H9 (cell line): ENCODE results near the gene BNIP5. TPM values are rescaled to one million over a fixed set of nuclear protein-coding genes. Genes with fewer than 3 reads are reported as not detected.

Source experiments
- DNase-seq: peaks from one replicate; pipeline ENCODE4 v3.0.0-alpha.2; 2017
- H2AFZ ChIP-seq: one replicate; pipeline ENCODE4 v1.6.1; 2013; ENCODE audit warnings: mild to moderate bottlenecking, low read length, control low read depth, moderate library complexity
- H2AK5ac ChIP-seq: 2 replicates; pipeline ENCODE4 v1.6.1; 2013; ENCODE audit warnings: low read length, control low read depth, mixed read lengths; ENCODE audit not compliant: insufficient read length
- H2BK120ac ChIP-seq: one replicate; pipeline ENCODE4 v1.6.1; 2013; ENCODE audit warnings: low read depth, mild to moderate bottlenecking, low read length, control low read depth, inconsistent platforms; ENCODE audit not compliant: poor library complexity, severe bottlenecking
- H2BK12ac ChIP-seq: 2 replicates; pipeline ENCODE4 v1.6.1; 2013; ENCODE audit warnings: low read length, control low read depth, mixed read lengths, low read depth; ENCODE audit not compliant: insufficient read length
- H2BK15ac ChIP-seq: 2 replicates; pipeline ENCODE4 v1.6.1; 2013; ENCODE audit warnings: low read depth, low read length, control low read depth
- H2BK20ac ChIP-seq: one replicate; pipeline ENCODE4 v1.6.1; 2013; ENCODE audit warnings: low read depth, mild to moderate bottlenecking, low read length, control low read depth, inconsistent platforms; ENCODE audit not compliant: poor library complexity, severe bottlenecking
- H2BK5ac ChIP-seq: 2 replicates; pipeline ENCODE4 v1.6.1; 2013; ENCODE audit warnings: low read length, control low read depth, mixed read lengths; ENCODE audit not compliant: insufficient read length
- H3K14ac ChIP-seq: 2 replicates; pipeline ENCODE4 v1.6.1; 2013; ENCODE audit warnings: low read length, control low read depth; ENCODE audit not compliant: insufficient read depth
- H3K18ac ChIP-seq: 2 replicates; pipeline ENCODE4 v1.6.1; 2013; ENCODE audit warnings: low read depth, mild to moderate bottlenecking, mixed read lengths, low read length, control low read depth; ENCODE audit not compliant: insufficient read length
- H3K23ac ChIP-seq: 2 replicates; pipeline ENCODE4 v1.6.1; 2013; ENCODE audit warnings: low read length, control low read depth, mixed read lengths, low read depth; ENCODE audit not compliant: insufficient read length
- H3K23me2 ChIP-seq: 2 replicates; pipeline ENCODE4 v1.6.1; 2013; ENCODE audit warnings: low read depth, mild to moderate bottlenecking, mixed read lengths, low read length, control low read depth; ENCODE audit not compliant: insufficient read length, poor library complexity, severe bottlenecking
- H3K27ac ChIP-seq: 2 replicates; pipeline ENCODE4 v1.5.1; 2013; ENCODE audit warnings: low read length, control low read depth, mixed read lengths, low read depth; ENCODE audit not compliant: insufficient read length
- H3K27me3 ChIP-seq: 2 replicates; pipeline ENCODE4 v1.6.1; 2013; ENCODE audit warnings: low read length, control low read depth, inconsistent platforms; ENCODE audit not compliant: insufficient read depth
- H3K4ac ChIP-seq: 2 replicates; pipeline ENCODE4 v1.6.1; 2013; ENCODE audit warnings: low read depth, mild to moderate bottlenecking, control low read depth, inconsistent platforms, low read length, moderate library complexity
- H3K4me1 ChIP-seq: 2 replicates; pipeline ENCODE4 v1.6.1; 2013; ENCODE audit warnings: low read length, control low read depth, inconsistent platforms; ENCODE audit not compliant: insufficient read depth
- H3K4me2 ChIP-seq: 2 replicates; pipeline ENCODE4 v1.6.1; 2013; ENCODE audit warnings: low read length, control low read depth, mixed read lengths; ENCODE audit not compliant: insufficient read length, insufficient read depth
- H3K56ac ChIP-seq: 2 replicates; pipeline ENCODE4 v1.6.1; 2013; ENCODE audit warnings: low read depth, mild to moderate bottlenecking, mixed read lengths, low read length, control low read depth; ENCODE audit not compliant: insufficient read length
- H3K79me1 ChIP-seq: 2 replicates; pipeline ENCODE4 v1.6.1; 2013; ENCODE audit warnings: low read depth, mild to moderate bottlenecking, moderate library complexity, low read length, control low read depth, inconsistent platforms; ENCODE audit not compliant: insufficient read depth, poor library complexity, severe bottlenecking
- H3K79me2 ChIP-seq: 2 replicates; pipeline ENCODE4 v1.6.1; 2013; ENCODE audit warnings: low read length, control low read depth, inconsistent platforms; ENCODE audit not compliant: insufficient read depth
- H3K9ac ChIP-seq: 2 replicates; pipeline ENCODE4 v1.6.1; 2013; ENCODE audit warnings: low read length, control low read depth, mixed read lengths; ENCODE audit not compliant: insufficient read length; ENCODE audit errors: extremely low read depth
- H3K9me3 ChIP-seq: one replicate; pipeline ENCODE4 v1.6.1; 2013; ENCODE audit warnings: low read depth, low read length, inconsistent platforms; ENCODE audit not compliant: control insufficient read depth
- H3T11ph ChIP-seq: one replicate; pipeline ENCODE4 v1.6.1; 2013; ENCODE audit warnings: mild to moderate bottlenecking, low read length, control low read depth, inconsistent platforms
- H4K20me1 ChIP-seq: one replicate; pipeline ENCODE4 v1.6.1; 2013; ENCODE audit not compliant: control insufficient read depth, insufficient read length, insufficient read depth
- H4K5ac ChIP-seq: 2 replicates; pipeline ENCODE4 v1.6.1; 2013; ENCODE audit warnings: low read depth, mild to moderate bottlenecking, mixed read lengths, low read length, control low read depth; ENCODE audit not compliant: insufficient read length
- H4K8ac ChIP-seq: replicated peaks from 2 replicates; pipeline ENCODE4 v1.6.1; 2013; ENCODE audit warnings: low read length, control low read depth, mixed read lengths, low read depth; ENCODE audit not compliant: insufficient read length
- H4K91ac ChIP-seq: 2 replicates; pipeline ENCODE4 v1.6.1; 2013; ENCODE audit warnings: low read depth, mild to moderate bottlenecking, moderate library complexity, mixed read lengths, low read length, control low read depth; ENCODE audit not compliant: insufficient read length
- H3K27ac Mint-ChIP-seq, 3 experiments: 2 replicates in 2 of 3; 3 replicates in 1 of 3; pipeline ENCODE4 v1.8.0; 2020 to 2021; ENCODE audit warnings: mixed read lengths in 3 of 3, mild to moderate bottlenecking in 1 of 3, moderate library complexity in 1 of 3
- H3K27me3 Mint-ChIP-seq: 2 replicates; pipeline ENCODE4 v1.8.0; 2021; ENCODE audit warnings: low read depth, mild to moderate bottlenecking, moderate library complexity, mixed read lengths
- H3K36me3 Mint-ChIP-seq, 3 experiments: 2 replicates in 2 of 3; 3 replicates in 1 of 3; pipeline ENCODE4 v1.8.0; 2020 to 2021; ENCODE audit warnings: low read depth in 3 of 3, mixed read lengths in 3 of 3; ENCODE audit not compliant: insufficient read depth in 1 of 3
- H3K4me1 Mint-ChIP-seq, 2 experiments: 2 replicates each; pipeline ENCODE4 v1.8.0; 2020; ENCODE audit warnings: mixed read lengths in 2 of 2
- H3K4me3 Mint-ChIP-seq, 2 experiments: 2 replicates in 1 of 2; 3 replicates in 1 of 2; pipeline ENCODE4 v1.8.0; 2020 to 2021; ENCODE audit warnings: mild to moderate bottlenecking in 2 of 2, mixed read lengths in 2 of 2, moderate library complexity in 1 of 2
- H3K9me3 Mint-ChIP-seq, 2 experiments: 2 replicates in 1 of 2; 3 replicates in 1 of 2; pipeline ENCODE4 v1.8.0; 2020; ENCODE audit warnings: mild to moderate bottlenecking in 2 of 2, mixed read lengths in 2 of 2, moderate library complexity in 1 of 2
- WGBS: extraction: QIAGEN DNeasy Blood & Tissue Kit; methylation state at CpG from one replicate; pipeline ENCODE4 v1.1.7; 2013; ENCODE audit warnings: missing lambda C conversion rate, low lambda C conversion rate, mixed read lengths; ENCODE audit not compliant: insufficient read length; ENCODE audit errors: extremely low coverage; 5-methylcytosine and 5-hydroxymethylcytosine counted together
- total RNA-seq: library from RNA; stranded (reverse); gene quantifications from 2 replicates; pipeline ENCODE4 v1.2.1, GENCODE V29; 2021
- TF ChIP-seq, protein P1 (sequence below): fragments of 200-600 bp; sonication (generic); conservative IDR thresholded peaks from 3 replicates; pipeline ENCODE4 v1.8.0; 2021; ENCODE audit warnings: antibody characterized with exemption, mild to moderate bottlenecking

The BNIP5 gene
- total RNA-seq, 1 experiment from 2014 or later: not detected

GRCh38 chr6:36376742-36377141, 40.1 kb upstream of the BNIP5 start:
- Histone ChIP-seq H2BK12ac (no peak overlapping the region), H3K18ac (no peak overlapping the region), H3K4me1 (peaks cover 4% of the 10 kb centered on the region; the same call in 1 of the 2 replicates), H2BK120ac (no peak overlapping the region), H2AK5ac (no peak overlapping the region), H3K79me2 (0 out of 2 replicates have a peak, but pooled peaks cover 2% of the 10 kb centered on the region), H2BK15ac (no peak overlapping the region), H2BK20ac (no peak overlapping the region), H3K14ac (no peak overlapping the region; the same call in 1 of the 2 replicates), H3K27me3 (no peaks in the 10 kb centered on the region), H2BK5ac (no peak overlapping the region), H3K23ac (no peak overlapping the region), H3T11ph (no peak overlapping the region), H3K79me1 (no peaks in the 10 kb centered on the region), H4K20me1 (no peaks in the 10 kb centered on the region), H3K9me3 (no peaks in the 10 kb centered on the region), H3K56ac (no peak overlapping the region), H3K23me2 (no peaks in the 10 kb centered on the region), H3K27ac (no peak overlapping the region), H2AFZ (no peak overlapping the region), H3K9ac (no peak overlapping the region), H4K5ac (no peak overlapping the region), H3K4ac (no peak overlapping the region), H4K91ac (no peak overlapping the region), H4K8ac (no peak overlapping the region), H3K4me2 (no peak overlapping the region)
- Mint-ChIP-seq H3K27me3 (peaks cover 8% of the 10 kb centered on the region), H3K36me3 (peaks cover 0 to 7% (median 0%) of the 10 kb centered on the region in 3 experiments; a peak in 2 of 7 replicates), H3K9me3 (peaks cover 0 to 4% of the 10 kb centered on the region in 2 experiments; a peak in 2 of 5 replicates), H3K4me1 (peaks cover 24 to 28% of the 10 kb centered on the region in 2 experiments), H3K4me3 (no peak overlapping the region), H3K27ac (no peak overlapping the region)
- TF ChIP-seq, protein P1, sequence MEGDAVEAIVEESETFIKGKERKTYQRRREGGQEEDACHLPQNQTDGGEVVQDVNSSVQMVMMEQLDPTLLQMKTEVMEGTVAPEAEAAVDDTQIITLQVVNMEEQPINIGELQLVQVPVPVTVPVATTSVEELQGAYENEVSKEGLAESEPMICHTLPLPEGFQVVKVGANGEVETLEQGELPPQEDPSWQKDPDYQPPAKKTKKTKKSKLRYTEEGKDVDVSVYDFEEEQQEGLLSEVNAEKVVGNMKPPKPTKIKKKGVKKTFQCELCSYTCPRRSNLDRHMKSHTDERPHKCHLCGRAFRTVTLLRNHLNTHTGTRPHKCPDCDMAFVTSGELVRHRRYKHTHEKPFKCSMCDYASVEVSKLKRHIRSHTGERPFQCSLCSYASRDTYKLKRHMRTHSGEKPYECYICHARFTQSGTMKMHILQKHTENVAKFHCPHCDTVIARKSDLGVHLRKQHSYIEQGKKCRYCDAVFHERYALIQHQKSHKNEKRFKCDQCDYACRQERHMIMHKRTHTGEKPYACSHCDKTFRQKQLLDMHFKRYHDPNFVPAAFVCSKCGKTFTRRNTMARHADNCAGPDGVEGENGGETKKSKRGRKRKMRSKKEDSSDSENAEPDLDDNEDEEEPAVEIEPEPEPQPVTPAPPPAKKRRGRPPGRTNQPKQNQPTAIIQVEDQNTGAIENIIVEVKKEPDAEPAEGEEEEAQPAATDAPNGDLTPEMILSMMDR: no peak
- no peak for DNase-seq
- WGBS: no CpG with 5 or more reads among the region's 8 CpGs
